ENCODE results near the gene IL1R2.

GRCh38 chr2:102046135-102046986 is 54.6 kb downstream of the IL1R2 start:
- TF ChIP-seq, protein P1, sequence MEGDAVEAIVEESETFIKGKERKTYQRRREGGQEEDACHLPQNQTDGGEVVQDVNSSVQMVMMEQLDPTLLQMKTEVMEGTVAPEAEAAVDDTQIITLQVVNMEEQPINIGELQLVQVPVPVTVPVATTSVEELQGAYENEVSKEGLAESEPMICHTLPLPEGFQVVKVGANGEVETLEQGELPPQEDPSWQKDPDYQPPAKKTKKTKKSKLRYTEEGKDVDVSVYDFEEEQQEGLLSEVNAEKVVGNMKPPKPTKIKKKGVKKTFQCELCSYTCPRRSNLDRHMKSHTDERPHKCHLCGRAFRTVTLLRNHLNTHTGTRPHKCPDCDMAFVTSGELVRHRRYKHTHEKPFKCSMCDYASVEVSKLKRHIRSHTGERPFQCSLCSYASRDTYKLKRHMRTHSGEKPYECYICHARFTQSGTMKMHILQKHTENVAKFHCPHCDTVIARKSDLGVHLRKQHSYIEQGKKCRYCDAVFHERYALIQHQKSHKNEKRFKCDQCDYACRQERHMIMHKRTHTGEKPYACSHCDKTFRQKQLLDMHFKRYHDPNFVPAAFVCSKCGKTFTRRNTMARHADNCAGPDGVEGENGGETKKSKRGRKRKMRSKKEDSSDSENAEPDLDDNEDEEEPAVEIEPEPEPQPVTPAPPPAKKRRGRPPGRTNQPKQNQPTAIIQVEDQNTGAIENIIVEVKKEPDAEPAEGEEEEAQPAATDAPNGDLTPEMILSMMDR (IDR thresholded peaks at IDR 0.05) = no peak
- TF ChIP-seq POLR2A (IDR thresholded peaks at IDR 0.05) = no peak

Measured in testis (tissue), 2 donors.